HepG2 (cell line): ENCODE data around the gene UBE2R2. TPM values are rescaled to one million over a fixed set of nuclear protein-coding genes. Genes with fewer than 3 reads are reported as not detected.

Experiments
- ATAC-seq: fragments of 200-7000 bp; cut with Tn5 transposase; 3 replicates; pipeline ENCODE4 v1.9.1; 2020; ENCODE audit warnings: mild to moderate bottlenecking, moderate library complexity
- BruUV-seq: library from RNA; stranded (reverse); fragments of 400-500 nt; replicated peaks from 2 replicates; lab custom pipeline; 2021; lab: Mats Ljungman, UMichigan
- CTCF ChIA-PET: fragments of 300-600 bp; formaldehyde crosslinking; extraction: SDS; loops from one replicate; lab custom pipeline; 2021; ENCODE audit warnings: low total read pairs, inconsistent platforms, low intra/inter-chr PET ratio; lab: Yijun Ruan, JAX
- POLR2A ChIA-PET: fragments of 350-600 bp; sonication (Branson Sonifier 250); formaldehyde crosslinking; loops from one replicate; lab custom pipeline; 2020; ENCODE audit warnings: antibody characterized with exemption, inconsistent platforms; lab: Yijun Ruan, JAX
- DNase-seq: peaks from one replicate; pipeline ENCODE4 v3.0.0-alpha.2; 2015; ENCODE audit warnings: low spot score
- FAIRE-seq: peaks from 3 replicates; lab custom pipeline; 2011; peaks lifted over from hg19 to GRCh38; lab: Jason Lieb, UNC
- H2AFZ ChIP-seq: one replicate; pipeline ENCODE4 v1.6.1; 2011; ENCODE audit warnings: low read length, inconsistent platforms
- H3K27ac ChIP-seq: fragments of 300-600 bp; 3 replicates; pipeline ENCODE4 v1.8.0; 2011; ENCODE audit warnings: mixed run types, mild to moderate bottlenecking, mixed read lengths, low read length, inconsistent platforms; ENCODE audit not compliant: insufficient read depth; ENCODE audit errors: extremely low read length
- H3K27me3 ChIP-seq, 2 experiments: fragments of 200-600 bp in 1 of 2; 2 replicates in 1 of 2; 3 replicates in 1 of 2; pipeline versions ENCODE4 v1.6.0 to v1.8.0; 2011; ENCODE audit warnings: low read length in 2 of 2, mild to moderate bottlenecking in 2 of 2, moderate library complexity in 2 of 2, inconsistent platforms in 1 of 2; ENCODE audit not compliant: insufficient read depth in 2 of 2, control insufficient read depth in 1 of 2
- H3K36me3 ChIP-seq, 2 experiments: fragments of 200-600 bp in 1 of 2; replicated peaks in 1 of 2; 2 replicates in 1 of 2; 3 replicates in 1 of 2; pipeline versions ENCODE4 v1.5.1 to v1.8.0; 2011; ENCODE audit warnings: low read length in 2 of 2, inconsistent platforms in 1 of 2; ENCODE audit not compliant: insufficient read depth in 2 of 2, control insufficient read depth in 1 of 2
- H3K4me1 ChIP-seq: 2 replicates; pipeline ENCODE4 v1.5.1; 2012; ENCODE audit warnings: low read length, inconsistent platforms; ENCODE audit not compliant: insufficient read depth
- H3K4me2 ChIP-seq: 2 replicates; pipeline ENCODE4 v1.6.0; 2011; ENCODE audit warnings: low read depth, low read length, inconsistent platforms
- H3K4me3 ChIP-seq, 3 experiments: fragments of 200-600 bp in 1 of 3; sonication (generic), shearing (Covaris generic) in 1 of 3; replicated peaks in 1 of 3; 2 replicates each; pipeline ENCODE4 v1.5.1; 2011 to 2016; ENCODE audit warnings: low read length in 3 of 3, inconsistent platforms in 2 of 3, low read depth in 2 of 3, mild to moderate bottlenecking in 2 of 3, control low read depth in 1 of 3, mixed read lengths in 1 of 3; ENCODE audit not compliant: insufficient read depth in 1 of 3
- H3K79me2 ChIP-seq: one replicate; pipeline ENCODE4 v1.6.1; 2011; ENCODE audit warnings: low read length, inconsistent platforms; ENCODE audit not compliant: insufficient read depth
- H3K9ac ChIP-seq: 2 replicates; pipeline ENCODE4 v1.6.0; 2011; ENCODE audit warnings: mild to moderate bottlenecking, low read depth, low read length, inconsistent platforms; ENCODE audit not compliant: insufficient read depth
- H3K9me3 ChIP-seq: 2 replicates; pipeline ENCODE4 v1.5.1; 2012; ENCODE audit warnings: mild to moderate bottlenecking, low read length
- H4K20me1 ChIP-seq: 2 replicates; pipeline ENCODE4 v1.6.0; 2011; ENCODE audit warnings: inconsistent platforms, mild to moderate bottlenecking, low read length, moderate library complexity; ENCODE audit not compliant: insufficient read depth
- ATF1 ChIP-seq: IDR thresholded peaks from 2 replicates; pipeline ENCODE4 v1.6.1; 2016; ENCODE audit warnings: mild to moderate bottlenecking, control low read depth
- ATF7 ChIP-seq, 2 experiments: fragments of 450-650 bp in 1 of 2; sonication (generic) in 1 of 2; formaldehyde crosslinking in 1 of 2; IDR thresholded peaks; 2 replicates each; pipeline versions ENCODE4 v1.4.0 to v1.6.1; 2016 to 2020; ENCODE audit warnings: antibody characterized with exemption in 1 of 2, mild to moderate bottlenecking in 1 of 2, missing genetic modification reagents in 1 of 2
- DMAP1 ChIP-seq: IDR thresholded peaks from 2 replicates; pipeline ENCODE4 v1.6.1; 2016
- HNRNPL ChIP-seq: fragments of 200-400 bp; formaldehyde crosslinking; IDR thresholded peaks from 2 replicates; pipeline ENCODE4 v1.6.1; 2017; ENCODE audit warnings: mild to moderate bottlenecking, low read depth, low read length
- NR3C1 ChIP-seq: sonication (generic); formaldehyde crosslinking; IDR thresholded peaks from 2 replicates; pipeline ENCODE4 v1.4.0; 2020; ENCODE audit warnings: missing genetic modification reagents
- ZNF20 ChIP-seq: sonication (generic); formaldehyde crosslinking; IDR thresholded peaks from 2 replicates; pipeline ENCODE4 v1.4.0; 2020; ENCODE audit warnings: mild to moderate bottlenecking, moderate library complexity, missing genetic modification reagents
- ZNF296 ChIP-seq: sonication (generic); formaldehyde crosslinking; conservative IDR thresholded peaks from 2 replicates; pipeline ENCODE4 v1.5.0; 2020; ENCODE audit warnings: mild to moderate bottlenecking, missing genetic modification reagents
- WGBS: methylation state at CpG from one replicate; pipeline ENCODE4 v1.1.6; 2017; ENCODE audit warnings: low lambda C conversion rate; 5-methylcytosine and 5-hydroxymethylcytosine counted together
- in situ Hi-C: cut with HindIII; loops from 2 replicates; pipeline ENCODE4 v1.10.0; 2017; ENCODE audit warnings: low pct_unique_long_range_greater_than_20kb; ENCODE audit not compliant: extremely low pct_ligation_motif_present
- intact Hi-C: fragments of 100-400 bp; cut with micrococcal nuclease; formaldehyde crosslinking; loops from one replicate; pipeline ENCODE4 v1.10.0; 2022; ENCODE audit not compliant: unreplicated experiment
- polyA plus RNA-seq, 8 experiments: library from polyadenylated mRNA; depleted of rRNA in 3 of 8; stranded (reverse) in 7 of 8; unstranded in 1 of 8; fragments of >200 nt; fragmentation: Illumina TruSeq in 4 of 8; extraction: Trizol in 4 of 8; gene quantifications; 2 replicates each; pipeline versions ENCODE4 v1.2.1 to v1.2.3, GENCODE V29; 2011 to 2016; ENCODE audit warnings: low read depth in 4 of 8, missing spikeins in 1 of 8, mixed read lengths in 1 of 8; ENCODE audit not compliant: insufficient read depth in 1 of 8
- total RNA-seq, 5 experiments: library from RNA; depleted of rRNA; stranded (reverse); fragments of >200 nt; fragmentation: Illumina TruSeq; extraction: Trizol; gene quantifications; 2 replicates each; pipeline ENCODE4 v1.2.3, GENCODE V29; 2016; ENCODE audit warnings: low read depth in 1 of 5
- TF ChIP-seq, protein P1 (sequence below): IDR thresholded peaks from 2 replicates; pipeline ENCODE4 v1.6.1; 2016; ENCODE audit warnings: low read depth, missing genetic modification reagents, missing compliant biosample characterization

Gene UBE2R2
- total and polyA plus RNA-seq, 2 of the 13 experiments (the other 11 are each of a cell fraction or from before 2014, with no cell fraction given), result 14.8 to 20.9 TPM

DNA sequence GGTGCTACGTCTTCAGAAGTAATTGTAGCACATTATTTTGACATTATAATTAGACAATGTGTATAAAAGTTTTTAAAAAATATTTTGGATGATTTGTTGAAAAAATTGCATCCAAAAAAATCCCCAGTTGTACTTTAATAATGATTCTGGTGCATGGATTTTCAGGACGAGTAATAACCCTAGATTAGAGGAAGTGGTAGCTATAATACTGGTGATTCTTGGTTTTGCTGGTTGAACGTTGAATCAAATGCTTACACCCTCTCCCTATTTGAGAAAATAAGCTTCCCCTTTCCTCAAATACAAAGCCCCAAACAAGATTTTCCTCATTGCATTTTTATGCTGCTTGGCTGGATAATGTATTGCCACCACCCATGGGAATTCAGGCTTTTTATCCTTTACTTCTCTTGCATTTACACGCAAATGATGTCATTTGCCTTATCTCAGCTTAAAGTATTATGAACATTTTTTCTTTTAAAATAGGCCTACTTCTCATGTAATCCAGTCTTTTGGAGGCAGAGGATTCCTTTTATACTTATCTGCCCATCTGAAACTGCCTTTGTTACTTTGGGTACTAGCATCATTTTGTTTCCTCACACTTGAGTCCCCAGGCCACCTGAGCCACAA is 86.3 kb downstream of the UBE2R2 start:
- no peak for ATAC-seq
- TF ChIP-seq ATF7 (IDR thresholded peaks at IDR 0.05) (0 out of 2 replicates have a peak, but pooled peaks have one; percentile 2), ATF7 (CRISPR knock-in tag; IDR thresholded peaks at IDR 0.05) (no peak), NR3C1 (CRISPR knock-in tag) (no peak), ZNF20 (CRISPR knock-in tag) (no peak)
- no TSS peak for BruUV-seq
- Histone ChIP-seq H3K9me3 (no peaks in the 10 kb centered on the region), H3K4me2 (no peak overlapping the region), H4K20me1 (peaks cover 16% of the 10 kb centered on the region), H3K79me2 (peaks cover 39% of the 10 kb centered on the region), H3K4me3 (no peak overlapping the region), H3K4me1 (peaks cover 20% of the 10 kb centered on the region), H3K27me3 (no peaks in the 10 kb centered on the region), H3K27ac (no peak overlapping the region), H3K9ac (no peak overlapping the region), H2AFZ (no peak overlapping the region), H3K36me3 (peaks cover 8 to 63% of the 10 kb centered on the region in 2 experiments)
- in situ Hi-C loops (no loop called here), intact Hi-C loops (no loop called here)
- ChIA-PET POLR2A (no interaction called here), CTCF (no interaction called here)
- no peak for FAIRE-seq
- DNase-seq, result no peak
- 89% methylated on average over 4 of the region's 4 CpGs for WGBS

DNA sequence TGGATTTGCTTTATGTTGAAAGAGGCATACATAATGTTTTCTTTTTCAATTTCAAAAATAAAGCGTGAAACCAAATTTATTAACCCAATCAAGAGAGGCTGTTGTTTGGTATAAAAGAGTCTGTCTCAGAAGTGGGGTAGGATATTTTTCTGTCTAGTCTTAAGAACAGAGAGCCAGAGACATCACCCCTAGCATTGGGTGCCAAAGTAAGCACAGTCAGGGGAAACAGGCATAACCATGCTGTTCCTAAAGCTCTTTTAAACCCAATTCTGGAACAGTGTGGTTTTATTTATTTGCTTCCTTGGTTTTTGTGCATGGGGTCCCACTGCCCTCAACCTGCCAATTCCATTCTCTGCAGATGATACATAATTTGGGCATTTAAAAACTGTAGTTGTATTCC is 88.2 kb downstream of the UBE2R2 start:
- H3K27me3 ChIP-seq, result no peaks in the 10 kb centered on the region
- ATAC-seq (no peak), DNase-seq (no peak), FAIRE-seq (no peak)
- TF ChIP-seq HNRNPL, result no peak
- no peak for TF ChIP-seq ZNF296
- TF ChIP-seq DMAP1 (CRISPR knock-in tag), result no peak
- TF ChIP-seq, protein P1, sequence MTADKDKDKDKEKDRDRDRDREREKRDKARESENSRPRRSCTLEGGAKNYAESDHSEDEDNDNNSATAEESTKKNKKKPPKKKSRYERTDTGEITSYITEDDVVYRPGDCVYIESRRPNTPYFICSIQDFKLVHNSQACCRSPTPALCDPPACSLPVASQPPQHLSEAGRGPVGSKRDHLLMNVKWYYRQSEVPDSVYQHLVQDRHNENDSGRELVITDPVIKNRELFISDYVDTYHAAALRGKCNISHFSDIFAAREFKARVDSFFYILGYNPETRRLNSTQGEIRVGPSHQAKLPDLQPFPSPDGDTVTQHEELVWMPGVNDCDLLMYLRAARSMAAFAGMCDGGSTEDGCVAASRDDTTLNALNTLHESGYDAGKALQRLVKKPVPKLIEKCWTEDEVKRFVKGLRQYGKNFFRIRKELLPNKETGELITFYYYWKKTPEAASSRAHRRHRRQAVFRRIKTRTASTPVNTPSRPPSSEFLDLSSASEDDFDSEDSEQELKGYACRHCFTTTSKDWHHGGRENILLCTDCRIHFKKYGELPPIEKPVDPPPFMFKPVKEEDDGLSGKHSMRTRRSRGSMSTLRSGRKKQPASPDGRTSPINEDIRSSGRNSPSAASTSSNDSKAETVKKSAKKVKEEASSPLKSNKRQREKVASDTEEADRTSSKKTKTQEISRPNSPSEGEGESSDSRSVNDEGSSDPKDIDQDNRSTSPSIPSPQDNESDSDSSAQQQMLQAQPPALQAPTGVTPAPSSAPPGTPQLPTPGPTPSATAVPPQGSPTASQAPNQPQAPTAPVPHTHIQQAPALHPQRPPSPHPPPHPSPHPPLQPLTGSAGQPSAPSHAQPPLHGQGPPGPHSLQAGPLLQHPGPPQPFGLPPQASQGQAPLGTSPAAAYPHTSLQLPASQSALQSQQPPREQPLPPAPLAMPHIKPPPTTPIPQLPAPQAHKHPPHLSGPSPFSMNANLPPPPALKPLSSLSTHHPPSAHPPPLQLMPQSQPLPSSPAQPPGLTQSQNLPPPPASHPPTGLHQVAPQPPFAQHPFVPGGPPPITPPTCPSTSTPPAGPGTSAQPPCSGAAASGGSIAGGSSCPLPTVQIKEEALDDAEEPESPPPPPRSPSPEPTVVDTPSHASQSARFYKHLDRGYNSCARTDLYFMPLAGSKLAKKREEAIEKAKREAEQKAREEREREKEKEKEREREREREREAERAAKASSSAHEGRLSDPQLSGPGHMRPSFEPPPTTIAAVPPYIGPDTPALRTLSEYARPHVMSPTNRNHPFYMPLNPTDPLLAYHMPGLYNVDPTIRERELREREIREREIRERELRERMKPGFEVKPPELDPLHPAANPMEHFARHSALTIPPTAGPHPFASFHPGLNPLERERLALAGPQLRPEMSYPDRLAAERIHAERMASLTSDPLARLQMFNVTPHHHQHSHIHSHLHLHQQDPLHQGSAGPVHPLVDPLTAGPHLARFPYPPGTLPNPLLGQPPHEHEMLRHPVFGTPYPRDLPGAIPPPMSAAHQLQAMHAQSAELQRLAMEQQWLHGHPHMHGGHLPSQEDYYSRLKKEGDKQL, result no peak
- TF ChIP-seq ATF1, result no peak
- H3K4me3 ChIP-seq, result no peak overlapping the region
- H3K9me3 ChIP-seq, result no peaks in the 10 kb centered on the region
- H3K4me1 ChIP-seq, result peaks cover 20% of the 10 kb centered on the region
- in situ Hi-C loops (no loop called here), intact Hi-C loops (no loop called here)
- ChIA-PET POLR2A (no interaction called here), CTCF (no interaction called here)
- no peak overlapping the region for H3K4me2 ChIP-seq
- peaks cover 7 to 59% of the 10 kb centered on the region in 2 experiments for H3K36me3 ChIP-seq
- peaks cover 43% of the 10 kb centered on the region for H3K79me2 ChIP-seq
- peaks cover 11% of the 10 kb centered on the region for H4K20me1 ChIP-seq
- no peak overlapping the region for H2AFZ ChIP-seq
- 92% methylated on average over 1 of the region's 1 CpG for WGBS
- H3K27ac ChIP-seq, result no peak overlapping the region
- BruUV-seq, result no TSS peak
- no peak overlapping the region for H3K9ac ChIP-seq
